ENCODE measurements around the gene PTPRD.

DNA sequence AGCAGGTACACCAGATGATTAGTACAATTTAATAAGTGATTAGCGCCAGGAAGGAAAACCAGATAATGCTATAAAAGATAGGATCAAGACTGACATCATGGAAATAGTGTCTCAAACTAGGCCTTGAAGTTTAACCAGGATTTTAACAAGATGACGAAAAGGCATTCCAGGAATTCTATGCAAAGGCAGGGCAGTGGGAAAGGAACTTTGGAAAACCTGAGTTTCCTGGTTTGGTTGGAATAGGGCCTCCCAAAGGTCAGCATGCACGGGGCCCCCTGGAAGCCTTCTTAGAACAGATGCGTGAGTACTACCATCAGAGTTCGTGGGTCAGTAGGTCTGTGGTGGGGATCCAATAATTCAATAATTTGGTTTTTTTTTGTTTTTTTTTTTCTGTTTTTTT lies 1878.0 kb downstream of the PTPRD start:
- TF ChIP-seq, protein P1, sequence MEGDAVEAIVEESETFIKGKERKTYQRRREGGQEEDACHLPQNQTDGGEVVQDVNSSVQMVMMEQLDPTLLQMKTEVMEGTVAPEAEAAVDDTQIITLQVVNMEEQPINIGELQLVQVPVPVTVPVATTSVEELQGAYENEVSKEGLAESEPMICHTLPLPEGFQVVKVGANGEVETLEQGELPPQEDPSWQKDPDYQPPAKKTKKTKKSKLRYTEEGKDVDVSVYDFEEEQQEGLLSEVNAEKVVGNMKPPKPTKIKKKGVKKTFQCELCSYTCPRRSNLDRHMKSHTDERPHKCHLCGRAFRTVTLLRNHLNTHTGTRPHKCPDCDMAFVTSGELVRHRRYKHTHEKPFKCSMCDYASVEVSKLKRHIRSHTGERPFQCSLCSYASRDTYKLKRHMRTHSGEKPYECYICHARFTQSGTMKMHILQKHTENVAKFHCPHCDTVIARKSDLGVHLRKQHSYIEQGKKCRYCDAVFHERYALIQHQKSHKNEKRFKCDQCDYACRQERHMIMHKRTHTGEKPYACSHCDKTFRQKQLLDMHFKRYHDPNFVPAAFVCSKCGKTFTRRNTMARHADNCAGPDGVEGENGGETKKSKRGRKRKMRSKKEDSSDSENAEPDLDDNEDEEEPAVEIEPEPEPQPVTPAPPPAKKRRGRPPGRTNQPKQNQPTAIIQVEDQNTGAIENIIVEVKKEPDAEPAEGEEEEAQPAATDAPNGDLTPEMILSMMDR (IDR thresholded peaks at IDR 0.05 in 4 of 5, conservative IDR thresholded peaks at IDR 0.05 in 1 of 5), result no peak
- no peak for TF ChIP-seq POLR2A (IDR thresholded peaks at IDR 0.05)
